ENCODE measurements around the gene COPZ2. TPM values are rescaled to one million over a fixed set of nuclear protein-coding genes. Genes with fewer than 3 reads are reported as not detected.

Gene COPZ2
- total RNA-seq, 1 experiment from 2014 or later, result 40.0 TPM

- peak; percentile 30 for DNase-seq (ENCODE audit: low spot score)
Observed at GRCh38 chr17:47987240-47987835, 50.3 kb downstream of the COPZ2 start.

- DNase-seq (ENCODE audit: low spot score), result no peak
Observed at GRCh38 chr17:47986520-47986919, 51.1 kb downstream of the COPZ2 start.

GRCh38 chr17:47983492-47984223 lies 53.9 kb downstream of the COPZ2 start:
- no peak for DNase-seq (ENCODE audit: low spot score)

GRCh38 chr17:47982645-47983390 lies 54.8 kb downstream of the COPZ2 start:
- DNase-seq (ENCODE audit: low spot score), result peak; percentile 34

- no peak for DNase-seq (ENCODE audit: low spot score)
Observed at GRCh38 chr17:47982091-47982617, 55.4 kb downstream of the COPZ2 start.

GRCh38 chr17:47981462-47981861 lies 56.1 kb downstream of the COPZ2 start:
- no peak for DNase-seq (ENCODE audit: low spot score)

- no peak for DNase-seq (ENCODE audit: low spot score)
Observed at GRCh38 chr17:47980541-47980940, 57.1 kb downstream of the COPZ2 start.

- peak; percentile 60 for DNase-seq (ENCODE audit: low spot score)
Observed at GRCh38 chr17:47978324-47978723, 59.3 kb downstream of the COPZ2 start.

Other genes with a start within 250 kb of the COPZ2 start
- gene OSBPL7, start 216.0 kb downstream of the COPZ2 start, total RNA-seq (2014; rRNA removed; shearing (Covaris generic)), result 8.2 and 19.1 TPM in 2 replicates
- gene MRPL10, start 206.3 kb downstream of the COPZ2 start, total RNA-seq (2014; rRNA removed; shearing (Covaris generic)), result 41.9 and 58.5 TPM in 2 replicates
- 0.62 and 1.6 TPM in 2 replicates for gene LRRC46, start 206.1 kb downstream of the COPZ2 start, total RNA-seq (2014; rRNA removed; shearing (Covaris generic))
- 56.8 and 65.4 TPM in 2 replicates for gene SCRN2, start 196.5 kb downstream of the COPZ2 start, total RNA-seq (2014; rRNA removed; shearing (Covaris generic))
- 0.19 and 0.46 TPM in 2 replicates for gene SP6, start 186.6 kb downstream of the COPZ2 start, total RNA-seq (2014; rRNA removed; shearing (Covaris generic))
- gene SP2, start 141.6 kb downstream of the COPZ2 start, total RNA-seq (2014; rRNA removed; shearing (Covaris generic)), result 1.2 and 2.5 TPM in 2 replicates
- gene PNPO, start 96.2 kb downstream of the COPZ2 start, total RNA-seq (2014; rRNA removed; shearing (Covaris generic)), result 59.4 and 61.9 TPM in 2 replicates
- not detected in 2 replicates for gene PRR15L, start 79.9 kb downstream of the COPZ2 start, total RNA-seq (2014; rRNA removed; shearing (Covaris generic))
- gene CDK5RAP3, start 66.7 kb downstream of the COPZ2 start, total RNA-seq (2014; rRNA removed; shearing (Covaris generic)), result 87.2 and 96.9 TPM in 2 replicates
- gene NFE2L1, start 10.6 kb upstream of the COPZ2 start, total RNA-seq (2014; rRNA removed; shearing (Covaris generic)), result 73.6 and 140 TPM in 2 replicates
- gene CBX1, start 63.7 kb upstream of the COPZ2 start, total RNA-seq (2014; rRNA removed; shearing (Covaris generic)), result 164 and 188 TPM in 2 replicates
- gene SNX11, start 70.0 kb upstream of the COPZ2 start, total RNA-seq (2014; rRNA removed; shearing (Covaris generic)), result 15.1 and 24.8 TPM in 2 replicates